ENCODE data around the gene CARD11.

CARD11 gene

GRCh38 chr7:2981103-2981480 lies 62.6 kb downstream of the CARD11 start:
- DNase-seq = no peak

- no peak for DNase-seq
These were observed 63.1 kb downstream of the CARD11 start for GRCh38 chr7:2980401-2981102.

- DNase-seq = no peak
These were observed 63.7 kb downstream of the CARD11 start for GRCh38 chr7:2979951-2980350.

- DNase-seq = no peak
These were observed 64.5 kb downstream of the CARD11 start for GRCh38 chr7:2979201-2979631.

- peak in 4 of 5 experiments; percentile 19 to 63 (median 53) for DNase-seq
These were observed 65.3 kb downstream of the CARD11 start for GRCh38 chr7:2978408-2978807.

- DNase-seq = no peak
These were observed 67.8 kb downstream of the CARD11 start for GRCh38 chr7:2975821-2976371.

GRCh38 chr7:2974093-2974819 lies 69.4 kb downstream of the CARD11 start:
- no peak for DNase-seq

- DNase-seq = no peak
These were observed 70.9 kb downstream of the CARD11 start for GRCh38 chr7:2972835-2973161.

- DNase-seq = peak in 1 of 5 experiments; percentile 31
These were observed 71.5 kb downstream of the CARD11 start for GRCh38 chr7:2971914-2972834.

- no peak for DNase-seq
These were observed 72.8 kb downstream of the CARD11 start for GRCh38 chr7:2970861-2971260.

- DNase-seq = no peak
These were observed 73.4 kb downstream of the CARD11 start for GRCh38 chr7:2970307-2970664.

- no peak for DNase-seq
These were observed 74.0 kb downstream of the CARD11 start for GRCh38 chr7:2969398-2970306.

- no peak for DNase-seq
These were observed 74.9 kb downstream of the CARD11 start for GRCh38 chr7:2968616-2969397.

GRCh38 chr7:2968176-2968575 lies 75.5 kb downstream of the CARD11 start:
- DNase-seq = no peak

- no peak for DNase-seq
These were observed 76.0 kb downstream of the CARD11 start for GRCh38 chr7:2967705-2968104.

GRCh38 chr7:2967253-2967652 lies 76.4 kb downstream of the CARD11 start:
- no peak for DNase-seq

- no peak for DNase-seq
These were observed 77.1 kb downstream of the CARD11 start for GRCh38 chr7:2966466-2967078.

GRCh38 chr7:2965745-2966270 lies 77.9 kb downstream of the CARD11 start:
- no peak for DNase-seq

GRCh38 chr7:2965301-2965700 lies 78.4 kb downstream of the CARD11 start:
- no peak for DNase-seq

- no peak for DNase-seq
These were observed 79.5 kb downstream of the CARD11 start for GRCh38 chr7:2964208-2964607.

GRCh38 chr7:2962865-2963264 lies 80.8 kb downstream of the CARD11 start:
- no peak for DNase-seq

Measured in T-helper 2 cell (primary cell).